Stimulated activated CD4-positive, alpha-beta T cell treated with anti-CD3 and anti-CD28 coated beads, Interleukin-2, amount 100 ng/mL, for 4 hours (primary cell): ENCODE results near the gene GRB14.
"Not testable (repeated sequence)": the region's sequence is repeated elsewhere in the genome, so short reads cannot be mapped to it uniquely, and the experiment has no call there.

Experiments used
- DNase-seq: peaks from one replicate; pipeline ENCODE4 v3.0.0-alpha.2; 2020; ENCODE audit warnings: low read depth

The GRB14 gene

GRCh38 chr2:164558450-164558849 lies 62.8 kb downstream of the GRB14 start:
- no peak for DNase-seq

DNA sequence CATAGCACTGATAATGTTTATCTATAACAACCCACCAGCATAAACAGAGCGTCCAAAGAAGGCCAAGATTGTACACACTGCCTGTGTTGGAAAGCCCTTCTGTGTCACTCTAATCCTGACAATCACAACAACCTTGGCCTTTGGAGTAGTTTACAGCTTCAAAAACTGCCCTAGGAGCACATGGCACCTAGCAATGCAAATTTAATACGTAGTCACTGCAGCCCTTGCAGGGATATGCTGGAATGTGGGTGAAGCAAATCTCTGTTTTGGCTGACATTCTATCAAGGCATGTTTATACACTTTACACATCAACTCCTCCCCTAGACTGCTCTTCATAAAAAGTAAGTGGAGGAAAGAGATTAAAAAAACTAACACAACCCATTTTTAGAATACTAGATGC lies 66.8 kb downstream of the GRB14 start:
- DNase-seq: no peak

- no peak for DNase-seq
Observed at GRCh38 chr2:164551519-164551918, 69.8 kb downstream of the GRB14 start.

- not testable (repeated sequence) for DNase-seq
Observed at GRCh38 chr2:164549705-164550104, 71.6 kb downstream of the GRB14 start.

DNA sequence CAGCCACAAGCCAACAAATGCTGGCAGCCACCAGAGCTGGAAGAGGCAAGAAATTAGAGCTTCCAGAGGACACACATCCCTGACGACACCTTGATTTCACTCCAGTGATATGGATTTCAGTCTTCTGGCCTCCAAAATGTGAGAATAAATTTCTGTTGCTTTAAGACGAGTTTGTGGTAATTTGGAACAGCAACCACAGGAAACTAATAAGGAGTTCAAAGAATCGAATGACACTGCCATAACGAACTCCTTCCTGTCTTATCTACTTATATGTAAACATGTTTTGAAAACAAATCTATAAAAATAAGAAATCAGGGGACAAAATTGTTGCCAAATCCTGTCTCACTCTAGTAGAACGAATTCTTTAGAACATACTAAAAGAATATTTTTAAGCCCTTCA lies 75.8 kb downstream of the GRB14 start:
- no peak for DNase-seq

- DNase-seq: no peak
Observed at GRCh38 chr2:164542581-164543021, 78.7 kb downstream of the GRB14 start.

GRCh38 chr2:164538240-164538866 lies 82.9 kb downstream of the GRB14 start:
- no peak for DNase-seq

DNA sequence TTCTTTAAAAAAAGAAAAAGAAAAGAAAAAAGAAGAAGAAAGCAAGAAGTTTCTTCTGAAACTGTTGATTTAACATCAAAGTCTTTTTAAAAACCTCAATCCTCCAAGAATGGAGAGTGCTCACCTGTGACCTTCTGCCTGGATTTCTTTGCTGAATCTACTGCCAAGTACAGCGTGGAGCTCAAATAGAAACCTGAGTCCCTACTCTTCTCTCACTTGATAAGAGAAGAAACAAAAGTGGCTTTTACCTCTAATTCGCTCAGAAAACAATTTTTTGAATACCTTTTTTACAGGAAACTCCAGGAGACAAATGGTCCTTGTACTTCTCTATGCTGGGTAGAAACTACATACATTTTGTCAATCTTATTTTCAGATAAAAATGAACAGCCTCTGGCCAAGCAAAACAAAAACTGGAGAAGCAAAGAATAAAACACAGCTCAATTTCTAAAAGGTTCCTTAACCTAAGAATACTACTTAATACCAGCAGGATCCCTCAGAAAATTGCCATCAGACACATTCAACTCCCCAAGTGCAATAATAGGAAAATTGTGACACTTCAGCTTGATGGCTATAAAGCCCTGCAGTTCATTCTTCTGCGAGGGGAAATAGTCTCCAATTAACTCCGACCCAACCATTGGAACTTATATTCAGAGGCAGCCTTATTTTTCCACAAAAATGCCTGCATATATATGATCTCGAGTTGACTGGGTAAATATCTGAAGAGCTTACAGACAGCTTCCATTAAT lies 85.8 kb downstream of the GRB14 start:
- DNase-seq: no peak

- no peak for DNase-seq
Observed at GRCh38 chr2:164530464-164530863, 90.8 kb downstream of the GRB14 start.

- DNase-seq: no peak
Observed at GRCh38 chr2:164523726-164524125, 97.6 kb downstream of the GRB14 start.

- DNase-seq: no peak
Observed at GRCh38 chr2:164523009-164523408, 98.3 kb downstream of the GRB14 start.

DNA sequence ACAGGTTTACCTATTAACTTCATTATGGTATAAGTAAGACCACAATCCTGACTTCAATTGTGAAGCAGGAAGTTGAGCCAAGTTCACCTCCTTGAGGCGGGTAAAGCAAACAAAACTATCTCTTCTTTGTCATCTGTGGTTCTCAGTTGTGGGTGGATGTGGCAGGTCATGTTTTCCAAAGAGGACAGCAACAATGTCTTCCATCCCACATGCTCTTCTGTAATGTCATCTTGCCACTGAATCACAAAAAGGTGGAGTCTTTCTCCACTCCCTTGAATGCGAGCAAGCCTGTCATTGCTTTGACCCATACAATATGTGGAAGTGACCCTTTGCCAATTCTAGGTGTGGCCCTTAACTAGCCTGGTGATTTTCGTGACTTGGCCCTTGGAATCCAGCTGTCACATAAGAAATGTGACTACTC lies 98.7 kb downstream of the GRB14 start:
- no peak for DNase-seq

DNA sequence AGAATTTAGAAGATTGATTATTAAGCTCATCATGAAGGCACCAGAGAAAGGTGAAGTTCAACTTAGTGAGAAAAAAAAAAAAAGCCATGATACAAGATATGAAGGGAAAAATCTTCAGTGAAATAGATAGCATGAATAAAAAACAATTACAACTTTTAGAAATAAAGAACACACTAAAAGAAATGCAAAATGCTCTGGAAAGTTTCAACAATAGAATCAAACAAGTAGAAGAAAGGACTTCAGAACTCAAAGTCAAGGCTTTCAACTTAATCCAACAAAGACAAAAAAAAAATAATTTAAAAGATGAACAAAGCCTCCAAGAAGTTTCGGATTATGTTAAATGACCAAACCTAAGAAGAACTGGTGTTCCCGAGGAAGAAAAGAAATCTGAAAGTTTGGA lies 105.5 kb downstream of the GRB14 start:
- no peak for DNase-seq

- no peak for DNase-seq
Observed at GRCh38 chr2:164515030-164515429, 106.3 kb downstream of the GRB14 start.

DNA sequence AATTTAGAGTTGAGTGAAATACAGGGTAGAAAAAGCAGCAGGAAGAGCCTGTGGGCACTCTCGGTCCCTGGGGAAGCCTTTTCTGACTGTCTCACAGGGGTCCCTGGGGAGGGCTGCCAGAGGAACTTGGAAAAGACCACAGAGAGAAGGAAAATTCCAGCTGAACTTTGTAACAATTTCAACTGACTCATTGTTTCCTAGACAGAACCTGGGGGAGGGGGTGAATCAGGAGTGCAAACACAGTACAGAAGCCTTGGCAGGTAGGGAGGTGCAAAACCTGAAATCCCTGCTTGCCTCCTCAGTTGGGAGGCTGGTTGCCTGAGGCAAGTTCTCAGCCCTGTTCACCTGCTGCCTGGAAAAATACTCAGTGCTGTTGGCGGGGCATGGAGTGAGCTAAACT lies 106.8 kb downstream of the GRB14 start:
- no peak for DNase-seq

DNA sequence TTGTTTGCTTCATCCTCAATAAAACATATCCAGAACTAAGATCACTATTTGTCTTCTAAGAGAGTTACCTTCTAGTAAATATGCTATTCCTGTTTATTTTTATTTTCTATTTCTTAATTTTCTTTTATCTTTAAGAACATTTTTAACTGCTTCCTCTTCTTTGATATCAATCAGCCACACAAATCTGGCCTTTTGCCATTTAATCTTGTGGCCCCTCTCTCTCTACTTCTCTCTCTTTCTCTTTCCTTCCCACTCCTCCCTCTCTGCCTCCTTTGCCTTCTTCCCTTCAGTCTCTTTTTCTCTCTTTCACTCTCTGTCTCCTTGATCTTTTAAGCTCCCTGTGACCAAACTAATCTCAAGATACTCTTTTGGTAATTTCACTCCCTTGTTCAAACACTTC lies 108.4 kb downstream of the GRB14 start:
- DNase-seq: no peak

DNA sequence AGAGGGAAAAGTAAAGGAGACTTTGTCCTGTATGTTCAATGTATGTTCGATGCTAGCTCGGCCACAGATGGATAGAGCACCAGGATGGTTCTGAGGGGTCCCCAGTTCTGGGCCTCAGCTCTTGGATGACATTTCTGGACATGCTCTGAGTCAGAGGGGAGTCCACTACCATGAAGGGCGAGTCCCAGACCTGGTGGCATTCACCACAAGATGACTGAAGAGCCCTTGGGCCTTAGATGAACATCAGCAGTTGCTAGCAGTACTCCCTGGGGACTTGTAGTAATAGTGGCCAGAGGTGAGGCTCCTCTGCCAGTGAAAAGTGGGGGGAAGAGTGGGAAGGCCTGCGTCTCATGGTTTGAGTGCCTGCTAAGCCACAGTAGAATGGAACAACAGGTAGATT lies 109.5 kb downstream of the GRB14 start:
- DNase-seq: no peak

DNA sequence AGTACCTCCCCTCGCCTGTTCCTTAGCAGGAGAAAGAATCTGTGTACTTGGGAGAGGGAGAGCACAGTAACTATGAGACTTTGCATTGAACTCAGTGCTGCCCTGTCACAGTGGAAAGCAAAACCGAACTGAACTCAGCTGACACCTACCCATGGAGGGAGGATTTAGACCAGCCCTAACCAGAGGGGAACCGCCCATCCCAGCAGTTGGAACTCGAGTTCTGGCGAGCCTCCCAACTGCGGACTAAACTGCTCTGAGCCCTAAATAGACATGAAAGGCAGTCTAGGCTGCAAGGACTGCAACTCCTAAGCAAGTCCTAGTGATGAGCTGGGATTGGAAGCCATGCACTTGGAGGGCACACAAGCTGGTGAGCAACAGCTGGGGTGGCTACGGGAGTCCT lies 110.4 kb downstream of the GRB14 start:
- no peak for DNase-seq

GRCh38 chr2:164509137-164509877 lies 112.0 kb downstream of the GRB14 start:
- DNase-seq: no peak

GRCh38 chr2:164504253-164504652 lies 117.0 kb downstream of the GRB14 start:
- no peak for DNase-seq

DNA sequence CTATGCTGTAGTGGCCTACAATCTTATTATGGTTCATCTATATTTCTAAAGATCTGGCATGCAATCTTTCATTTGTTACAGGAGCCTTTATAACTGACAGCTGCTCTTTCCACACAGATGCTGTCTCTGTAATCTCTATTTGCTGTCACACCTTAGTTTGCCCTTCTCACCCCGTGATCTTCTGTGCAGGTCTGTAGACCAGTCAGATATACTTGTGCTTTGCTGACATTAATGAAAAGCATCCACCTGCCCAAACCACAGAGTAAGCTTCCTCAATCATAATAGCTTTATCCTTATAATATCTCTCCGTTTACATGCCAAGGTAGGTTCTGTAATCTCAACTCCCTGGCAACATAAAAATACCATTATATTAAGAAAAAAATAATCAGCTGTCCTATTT lies 122.4 kb downstream of the GRB14 start:
- DNase-seq: no peak

DNA sequence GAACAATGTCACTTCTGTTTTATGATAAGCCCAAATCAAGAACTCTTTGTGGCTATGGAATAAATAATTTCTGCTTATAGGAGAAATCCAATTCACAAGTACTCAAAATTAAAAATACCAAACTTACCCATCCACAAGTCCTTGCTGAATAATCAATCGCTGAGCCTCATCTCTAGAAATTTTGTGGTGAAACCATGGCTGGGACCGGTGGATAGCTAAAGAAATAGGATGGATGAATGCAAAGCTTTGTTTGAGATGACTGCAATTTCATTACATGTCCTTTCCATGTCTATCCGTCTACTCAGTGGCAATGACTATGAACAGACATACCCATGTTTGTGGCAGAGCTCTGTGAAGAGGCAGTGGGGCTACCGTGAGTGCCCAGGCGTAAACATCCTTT lies 124.4 kb downstream of the GRB14 start:
- no peak for DNase-seq

DNA sequence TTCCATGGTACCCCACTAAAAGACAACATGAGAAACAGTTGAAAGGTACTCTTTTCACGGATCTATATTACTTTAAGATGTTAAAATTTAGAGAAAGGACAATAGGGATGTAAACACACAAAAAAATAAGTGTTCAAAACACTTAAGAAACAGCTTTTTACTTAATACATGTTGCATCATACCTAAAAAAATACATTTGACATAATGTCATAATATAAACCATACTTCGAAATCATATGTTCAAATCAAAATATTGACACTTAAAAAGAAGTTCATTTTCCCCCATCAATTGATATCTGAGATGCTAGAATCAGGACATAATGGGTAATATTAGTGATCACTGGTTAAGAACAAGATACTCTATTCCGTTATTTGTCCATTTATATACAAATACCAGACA lies 124.9 kb downstream of the GRB14 start:
- DNase-seq: no peak
